GM18951 (cell line): ENCODE data around the gene CASQ2.
"Not testable (repeated sequence)": the region's sequence is repeated elsewhere in the genome, so short reads cannot be mapped to it uniquely, and the experiment has no call there.

ENCODE experiments used
- POLR2A ChIP-seq: IDR thresholded peaks from 4 replicates; pipeline ENCODE4 v1.6.1; 2011; ENCODE audit warnings: mild to moderate bottlenecking; ENCODE audit not compliant: insufficient read length, insufficient read depth; ENCODE audit errors: extremely low read depth
- in situ Hi-C: fragments of 300-500 bp; cut with MboI; formaldehyde crosslinking; loops from one replicate; pipeline ENCODE4 v1.12.0; 2022; ENCODE audit warnings: low sequenced_read_pairs, mixed read lengths, inconsistent platforms; ENCODE audit not compliant: unreplicated experiment

The CASQ2 gene

GRCh38 chr1:115794976-115795639, 26.6 kb upstream of the CASQ2 start:
- in situ Hi-C loops: no loop called here
- TF ChIP-seq POLR2A: no peak

GRCh38 chr1:115793162-115793561, 24.6 kb upstream of the CASQ2 start:
- in situ Hi-C loops: no loop called here
- no peak for TF ChIP-seq POLR2A

GRCh38 chr1:115791816-115792215, 23.3 kb upstream of the CASQ2 start:
- in situ Hi-C loops: no loop called here

GRCh38 chr1:115790846-115791245, 22.3 kb upstream of the CASQ2 start:
- in situ Hi-C loops: no loop called here
- TF ChIP-seq POLR2A: no peak

More at GRCh38 chr1:115791816-115792215, 23.3 kb upstream of the CASQ2 start:
- no peak for TF ChIP-seq POLR2A

- in situ Hi-C loops: no loop called here
- no peak for TF ChIP-seq POLR2A
These were observed 21.8 kb upstream of the CASQ2 start for GRCh38 chr1:115790356-115790755.

GRCh38 chr1:115783311-115783710, 14.8 kb upstream of the CASQ2 start:
- in situ Hi-C loops: no loop called here
- TF ChIP-seq POLR2A: no peak

- in situ Hi-C loops: no loop called here
- no peak for TF ChIP-seq POLR2A
These were observed 14.2 kb upstream of the CASQ2 start for GRCh38 chr1:115782571-115783281.

GRCh38 chr1:115781851-115782250, 13.3 kb upstream of the CASQ2 start:
- TF ChIP-seq POLR2A: no peak
- in situ Hi-C loops: no loop called here

- in situ Hi-C loops: no loop called here
- no peak for TF ChIP-seq POLR2A
These were observed 12.8 kb upstream of the CASQ2 start for GRCh38 chr1:115781343-115781742.

GRCh38 chr1:115780655-115781054, 12.1 kb upstream of the CASQ2 start:
- in situ Hi-C loops: not testable (repeated sequence)

GRCh38 chr1:115779075-115779474, 10.6 kb upstream of the CASQ2 start:
- in situ Hi-C loops: not testable (repeated sequence)

- in situ Hi-C loops: loop anchor here (25.0 kb wide), 1 partner anchor 635 kb away; no protein-coding TSS in a partner anchor
- TF ChIP-seq POLR2A: no peak
These were observed 3.4 kb upstream of the CASQ2 start for GRCh38 chr1:115771847-115772457.

GRCh38 chr1:115771094-115771846, 2.8 kb upstream of the CASQ2 start:
- in situ Hi-C loops: loop anchor here (25.0 kb wide), 1 partner anchor 634 kb away; no protein-coding TSS in a partner anchor
- no peak for TF ChIP-seq POLR2A
